ENCODE results near the gene AEBP1.

AEBP1 gene

DNA sequence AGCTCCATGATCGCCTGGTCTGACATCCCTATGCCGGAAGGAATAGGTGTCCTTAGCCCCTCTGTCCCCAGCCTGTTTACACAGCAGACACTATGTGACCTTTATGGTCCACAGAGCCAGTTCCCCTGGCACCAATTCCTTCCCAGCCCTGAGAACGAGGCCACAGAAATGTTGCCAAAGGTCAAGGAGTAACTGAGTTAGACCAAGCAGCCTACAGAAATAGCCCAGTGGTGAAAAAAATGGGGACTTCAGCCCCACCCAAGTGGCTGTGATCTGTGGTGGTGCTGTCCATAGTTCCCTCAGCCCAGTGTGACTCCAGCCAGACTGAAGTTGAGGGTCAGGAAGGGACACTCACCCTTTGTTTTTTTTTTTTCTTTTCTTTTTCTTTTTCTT, 41.2 kb upstream of the AEBP1 start:
- in situ Hi-C loops (cut with HindIII; ENCODE audit: low sequenced_read_pairs): no loop called here
- H3K4me3 ChIP-seq (ENCODE audit: low read depth, low read length): no peak overlapping the region
- DNase-seq (ENCODE audit: low read depth, low spot score): no peak
- TF ChIP-seq, protein P1, sequence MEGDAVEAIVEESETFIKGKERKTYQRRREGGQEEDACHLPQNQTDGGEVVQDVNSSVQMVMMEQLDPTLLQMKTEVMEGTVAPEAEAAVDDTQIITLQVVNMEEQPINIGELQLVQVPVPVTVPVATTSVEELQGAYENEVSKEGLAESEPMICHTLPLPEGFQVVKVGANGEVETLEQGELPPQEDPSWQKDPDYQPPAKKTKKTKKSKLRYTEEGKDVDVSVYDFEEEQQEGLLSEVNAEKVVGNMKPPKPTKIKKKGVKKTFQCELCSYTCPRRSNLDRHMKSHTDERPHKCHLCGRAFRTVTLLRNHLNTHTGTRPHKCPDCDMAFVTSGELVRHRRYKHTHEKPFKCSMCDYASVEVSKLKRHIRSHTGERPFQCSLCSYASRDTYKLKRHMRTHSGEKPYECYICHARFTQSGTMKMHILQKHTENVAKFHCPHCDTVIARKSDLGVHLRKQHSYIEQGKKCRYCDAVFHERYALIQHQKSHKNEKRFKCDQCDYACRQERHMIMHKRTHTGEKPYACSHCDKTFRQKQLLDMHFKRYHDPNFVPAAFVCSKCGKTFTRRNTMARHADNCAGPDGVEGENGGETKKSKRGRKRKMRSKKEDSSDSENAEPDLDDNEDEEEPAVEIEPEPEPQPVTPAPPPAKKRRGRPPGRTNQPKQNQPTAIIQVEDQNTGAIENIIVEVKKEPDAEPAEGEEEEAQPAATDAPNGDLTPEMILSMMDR (IDR thresholded peaks at IDR 0.05; ENCODE audit: low read depth, low read length): no peak

DNA sequence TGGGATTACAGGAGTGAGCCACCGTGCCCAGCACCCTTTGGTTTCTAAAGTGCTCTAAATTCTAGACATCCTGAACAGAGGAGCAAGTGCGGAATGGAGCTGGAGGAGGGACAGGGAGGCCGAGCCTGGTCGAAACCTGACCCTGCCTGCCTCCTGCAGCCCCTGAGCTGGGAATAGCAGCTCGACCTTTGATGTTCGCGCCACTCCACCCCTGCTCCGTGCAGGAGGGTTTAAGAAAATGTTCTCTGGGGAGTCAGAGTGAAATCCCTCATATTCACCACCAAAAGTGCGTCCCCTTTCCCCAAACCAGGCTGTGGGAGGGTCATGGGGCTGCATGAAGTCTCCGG, 40.6 kb upstream of the AEBP1 start:
- TF ChIP-seq, protein P1 (IDR thresholded peaks at IDR 0.05; ENCODE audit: low read depth, low read length): no peak
- in situ Hi-C loops (cut with HindIII; ENCODE audit: low sequenced_read_pairs): no loop called here

DNA sequence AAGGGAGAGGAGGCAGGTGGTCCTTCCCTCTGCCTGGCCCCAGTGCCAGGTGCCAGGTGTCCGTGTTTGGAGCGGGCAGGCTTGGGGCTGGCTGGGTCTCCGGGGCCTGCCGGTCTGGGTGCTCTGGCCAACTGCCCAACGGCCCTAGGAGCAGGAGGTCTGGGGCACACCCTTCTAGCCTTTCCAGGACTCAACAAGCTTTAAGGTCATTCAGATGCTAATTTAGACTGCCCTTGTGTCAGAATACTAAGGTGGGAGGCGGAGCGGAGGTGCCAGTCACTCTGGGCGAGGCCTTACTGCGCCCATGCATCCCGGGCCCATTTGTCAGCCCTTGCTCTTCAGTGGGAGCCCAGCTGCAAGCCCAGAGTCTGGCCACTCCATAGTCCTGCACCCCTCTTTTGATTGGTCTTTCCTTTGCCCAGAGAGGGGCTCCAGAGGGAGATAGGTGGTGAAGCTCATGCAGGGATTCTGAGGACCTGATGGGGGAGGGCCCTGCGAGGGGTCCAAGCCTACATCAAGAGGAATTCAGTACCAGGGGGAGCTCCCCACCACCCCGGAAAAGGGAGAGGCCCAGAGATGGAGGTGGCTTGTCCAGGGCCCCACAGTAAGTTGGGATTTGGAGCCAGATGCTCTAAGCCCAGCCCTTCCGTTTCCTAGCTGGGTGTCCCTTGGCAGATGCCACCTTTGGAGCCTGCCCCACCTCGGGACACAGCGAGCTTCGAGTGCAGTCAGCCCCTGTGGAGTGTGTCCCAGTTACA, 40.1 kb upstream of the AEBP1 start:
- no peak for DNase-seq (ENCODE audit: low read depth, low spot score)
- no peak overlapping the region for H3K4me3 ChIP-seq (ENCODE audit: low read depth, low read length)
- TF ChIP-seq, protein P1 (IDR thresholded peaks at IDR 0.05; ENCODE audit: low read depth, low read length): no peak
- in situ Hi-C loops (cut with HindIII; ENCODE audit: low sequenced_read_pairs): no loop called here

More for the DNA sequence above, 40.6 kb upstream of the AEBP1 start:
- no peak overlapping the region for H3K4me3 ChIP-seq (ENCODE audit: low read depth, low read length)
- no peak for DNase-seq (ENCODE audit: low read depth, low spot score)

DNA sequence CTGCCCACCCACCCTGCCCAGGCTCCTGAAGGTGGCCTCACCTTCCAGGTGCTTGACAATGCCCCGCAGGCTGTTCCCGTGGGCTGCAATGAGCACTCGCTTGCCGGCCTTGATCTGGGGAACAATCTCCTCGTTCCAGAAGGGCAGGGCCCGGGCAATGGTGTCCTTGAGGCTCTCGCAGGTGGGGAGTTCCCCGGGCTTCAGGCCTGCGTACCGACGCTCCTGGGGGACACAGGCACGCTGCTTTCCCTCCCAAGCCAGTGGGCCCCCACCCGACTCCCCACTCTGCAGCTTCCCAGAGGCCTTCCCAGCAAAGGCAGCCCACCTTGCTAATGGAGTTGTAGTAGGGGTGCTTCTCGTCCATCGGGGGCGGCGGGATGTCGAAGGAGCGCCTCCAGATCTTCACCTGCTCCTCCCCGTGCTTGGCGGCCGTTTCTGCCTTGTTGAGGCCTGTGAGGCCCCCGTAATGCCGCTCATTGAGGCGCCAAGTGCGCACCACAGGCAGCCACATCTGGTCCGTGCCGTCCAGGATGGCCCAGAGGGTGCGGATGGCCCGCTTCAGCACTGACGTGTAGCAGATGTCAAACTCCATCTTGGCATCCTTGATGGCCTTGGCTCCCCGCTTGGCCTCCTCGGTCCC, 39.2 kb upstream of the AEBP1 start:
- no peak for DNase-seq (ENCODE audit: low read depth, low spot score)
- no peak overlapping the region for H3K4me3 ChIP-seq (ENCODE audit: low read depth, low read length)
- in situ Hi-C loops (cut with HindIII; ENCODE audit: low sequenced_read_pairs): no loop called here
- TF ChIP-seq, protein P1 (IDR thresholded peaks at IDR 0.05; ENCODE audit: low read depth, low read length): no peak

DNA sequence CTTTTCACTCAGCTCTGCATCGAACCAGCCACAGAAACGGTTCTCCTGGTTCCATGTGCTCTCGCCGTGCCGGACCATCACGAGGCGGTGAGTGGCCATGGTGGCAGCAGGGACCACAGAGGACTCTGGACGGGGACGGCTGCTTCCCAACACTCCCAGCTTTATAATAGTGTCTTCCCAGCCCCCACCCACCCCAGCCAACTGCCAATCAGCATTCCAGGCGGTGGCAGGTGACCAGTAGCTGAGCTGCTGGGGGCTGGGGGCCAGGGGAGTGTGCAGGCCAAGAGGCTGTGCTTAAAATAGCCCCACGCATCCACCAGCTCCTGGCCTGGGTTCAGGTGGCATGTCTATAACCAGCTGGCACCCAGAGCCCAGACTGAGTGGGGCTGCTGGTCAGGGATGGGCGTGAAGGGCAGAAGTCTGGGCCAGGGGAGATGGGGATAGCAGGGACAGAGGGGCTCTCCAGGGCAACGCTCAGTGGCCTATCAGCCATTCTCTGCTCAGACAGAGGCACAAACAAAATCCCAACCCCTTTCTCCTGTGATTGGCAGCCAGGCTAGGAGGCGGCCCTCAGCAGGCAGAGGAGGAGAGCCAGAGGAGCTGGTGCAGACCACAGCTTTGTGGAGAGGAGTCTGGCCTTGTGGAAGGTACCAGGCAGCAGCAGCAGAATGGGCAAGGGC, 38.6 kb upstream of the AEBP1 start, which contains the start of gene PGAM2:
PGAM2 (minus strand) TSS at position 137 of the 680 bp plus-strand sequence; CDS start at position 99, 38 bp downstream.
- no peak within 1 kb of the TSS for H3K4me3 ChIP-seq (ENCODE audit: low read depth, low read length)
- in situ Hi-C loops (cut with HindIII; ENCODE audit: low sequenced_read_pairs): no loop called here
- DNase-seq (ENCODE audit: low read depth, low spot score): no peak
- TF ChIP-seq, protein P1 (IDR thresholded peaks at IDR 0.05; ENCODE audit: low read depth, low read length): no peak

DNA sequence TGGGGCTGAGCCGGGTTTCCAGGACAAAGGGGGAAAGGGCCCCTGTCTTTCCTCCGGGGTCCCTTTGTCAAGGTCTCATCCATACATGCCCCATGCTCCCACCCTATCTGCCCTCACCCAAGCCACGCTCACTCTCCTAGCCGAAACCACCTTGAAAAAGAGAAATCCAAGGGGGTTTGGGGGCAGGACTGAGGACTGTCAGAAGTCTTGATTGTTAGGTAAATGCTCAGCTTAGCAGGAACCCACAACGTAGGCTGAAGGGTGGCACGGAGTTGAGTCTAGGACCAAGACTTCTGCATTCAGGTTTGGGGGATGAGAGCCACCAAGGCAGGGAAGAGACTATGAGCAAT, 38.1 kb upstream of the AEBP1 start:
- DNase-seq (ENCODE audit: low read depth, low spot score): no peak
- in situ Hi-C loops (cut with HindIII; ENCODE audit: low sequenced_read_pairs): no loop called here
- TF ChIP-seq, protein P1 (IDR thresholded peaks at IDR 0.05; ENCODE audit: low read depth, low read length): no peak
- no peak overlapping the region for H3K4me3 ChIP-seq (ENCODE audit: low read depth, low read length)
